ENCODE measurements around the gene TOB1. TPM values are rescaled to one million over a fixed set of nuclear protein-coding genes. Genes with fewer than 3 reads are reported as not detected.
"Not testable (repeated sequence)": the region's sequence is repeated elsewhere in the genome, so short reads cannot be mapped to it uniquely, and the experiment has no call there.

TOB1 gene
- total RNA-seq, 8 experiments from 2014 or later: 11.9 to 69.3 (median 26.0) TPM

DNA sequence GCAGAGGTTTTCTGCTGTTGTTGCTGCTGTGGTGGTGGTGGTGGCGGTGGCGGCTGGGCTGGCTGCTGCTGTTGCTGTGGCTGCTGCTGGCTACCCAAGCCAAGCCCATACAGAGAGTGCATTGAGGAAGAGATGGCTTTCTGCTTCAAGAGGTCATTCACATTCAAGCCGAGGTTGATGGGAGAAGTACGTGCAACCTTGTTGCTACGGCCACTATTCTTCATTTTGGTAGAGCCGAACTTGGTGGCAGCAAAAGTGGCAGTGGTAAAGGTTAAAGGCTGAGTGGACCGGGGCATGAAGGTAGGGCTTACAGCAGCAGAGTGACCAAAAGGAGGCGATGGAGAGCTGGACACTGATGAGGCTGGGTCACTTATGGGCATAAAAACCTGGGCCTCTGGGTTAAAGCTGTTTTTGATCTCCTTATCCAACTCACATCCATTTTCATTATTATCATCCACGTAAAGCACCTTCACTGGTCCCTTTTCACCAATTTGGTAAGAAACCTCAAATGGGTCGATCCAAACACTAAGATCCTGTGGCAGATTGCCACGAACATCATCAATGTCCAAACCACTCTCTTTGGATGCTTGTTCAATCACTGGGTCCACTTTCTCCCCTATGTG is 2.8 kb downstream of the TOB1 start:
- ATAC-seq (replicated peaks in 6 of 8): no peak
- 57 to 100% (median 78%) methylated on average over 1 to 9 of the region's 11 CpGs for WGBS, 10 experiments
- H3K4me3 ChIP-seq: peak overlapping the region in 4 of 5 donors; percentile 8 to 93 (median 70)
- in situ Hi-C loops (cut with MboI; ENCODE audit: low pct_unique_long_range_greater_than_20kb in 2 of 9, low sequenced_read_pairs in 9 of 9, unreplicated experiment in 9 of 9): loop anchor here in 6 of 9 experiments (10.0 to 25.0 kb wide), 2 partner anchors 91 to 99 kb away; no protein-coding TSS in a partner anchor
- no peak overlapping the region for H3K27ac ChIP-seq
- H3K4me1 ChIP-seq (replicated peaks in 1 of 2): peaks cover 23 to 31% of the 10 kb centered on the region in 2 donors

DNA sequence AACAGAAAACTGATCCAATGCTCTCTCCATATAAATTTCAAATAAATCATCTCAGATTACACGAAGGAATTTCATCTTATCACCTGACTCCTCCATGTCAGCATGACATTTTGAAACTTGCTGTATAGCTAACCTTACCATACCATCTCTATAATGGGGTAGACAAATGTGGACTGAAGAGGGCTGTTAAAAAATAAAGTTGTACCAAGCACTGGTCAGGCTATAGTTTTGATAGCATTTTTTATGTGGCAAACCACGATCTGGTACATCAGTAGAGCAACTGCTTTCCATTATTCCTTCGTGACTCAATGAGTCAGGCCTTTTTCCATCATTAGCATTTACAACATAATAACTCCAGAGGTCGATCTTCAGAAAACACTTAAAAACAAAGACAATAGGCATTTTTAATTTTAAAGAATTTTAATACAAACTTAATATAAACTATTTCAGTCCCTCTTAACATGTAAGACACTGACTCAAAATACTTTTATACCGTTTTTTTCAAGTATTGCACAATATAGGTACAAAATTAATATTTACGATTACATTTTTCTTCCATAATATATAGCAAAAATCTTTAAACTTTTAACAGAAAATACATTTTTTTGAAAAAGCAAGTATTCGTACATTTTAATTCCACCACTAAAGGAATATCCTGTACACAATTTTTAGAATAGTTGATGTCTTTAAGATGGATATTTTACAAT is 4.2 kb downstream of the TOB1 start:
- in situ Hi-C loops (cut with MboI; ENCODE audit: low pct_unique_long_range_greater_than_20kb in 2 of 9, low sequenced_read_pairs in 9 of 9, unreplicated experiment in 9 of 9): loop anchor here in 6 of 9 experiments (10.0 to 25.0 kb wide), 2 partner anchors 93 to 100 kb away; no protein-coding TSS in a partner anchor
- no peak for ATAC-seq (replicated peaks in 6 of 8)
- H3K27ac ChIP-seq: no peak overlapping the region
- H3K4me3 ChIP-seq: no peak overlapping the region
- 20 to 95% (median 76%) methylated on average over 4 to 7 of the region's 7 CpGs for WGBS, 10 experiments
- H3K4me1 ChIP-seq (replicated peaks in 1 of 2): peaks cover 23 to 30% of the 10 kb centered on the region in 2 donors

DNA sequence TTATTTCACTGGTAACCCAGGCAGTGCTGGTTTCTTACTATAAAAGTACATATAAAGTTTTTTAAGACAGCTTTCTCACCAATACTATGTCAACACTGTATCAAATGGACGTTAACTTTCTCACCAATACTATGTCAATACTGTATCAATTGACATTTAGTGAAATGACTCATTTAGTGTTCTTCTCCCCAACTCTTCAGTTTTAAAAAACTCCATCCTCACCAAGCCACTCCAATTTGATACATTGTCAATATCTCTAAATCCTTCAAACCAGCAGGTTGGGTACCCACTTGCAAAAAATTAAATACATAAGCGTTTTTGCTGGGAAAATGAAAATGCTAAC is 4.8 kb downstream of the TOB1 start:
- H3K4me3 ChIP-seq: no peak overlapping the region
- in situ Hi-C loops (cut with MboI; ENCODE audit: low pct_unique_long_range_greater_than_20kb in 2 of 9, low sequenced_read_pairs in 9 of 9, unreplicated experiment in 9 of 9): loop anchor here in 6 of 9 experiments (10.0 to 25.0 kb wide), 2 partner anchors 93 to 101 kb away; no protein-coding TSS in a partner anchor
- 40 to 100% (median 76%) methylated on average over 1 to 2 of the region's 2 CpGs for WGBS, 10 experiments
- no peak for ATAC-seq (replicated peaks in 6 of 8)
- H3K27ac ChIP-seq: no peak overlapping the region
- H3K4me1 ChIP-seq (replicated peaks in 1 of 2): peaks cover 23 to 30% of the 10 kb centered on the region in 2 donors

DNA sequence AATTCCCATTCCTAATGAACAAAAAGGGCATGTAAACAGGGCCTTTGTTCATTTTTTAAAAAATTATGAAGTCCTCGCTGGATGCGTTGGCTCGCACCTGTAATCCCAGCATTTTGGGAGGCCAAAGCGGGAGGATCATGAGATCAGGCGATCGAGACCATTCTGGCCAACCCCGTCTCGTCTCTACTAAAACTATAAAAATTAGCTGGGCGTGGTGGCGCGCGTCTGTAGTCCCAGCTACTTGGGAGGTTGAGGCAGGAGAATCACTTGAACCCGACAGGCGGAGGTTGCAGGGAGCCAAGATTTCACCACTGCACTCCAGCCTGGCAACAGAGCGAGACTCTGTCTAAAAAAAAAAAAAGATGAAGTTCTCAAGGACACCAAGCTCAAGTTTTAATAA is 6.4 kb downstream of the TOB1 start:
- not testable (repeated sequence) for H3K27ac ChIP-seq; ATAC-seq (replicated peaks in 6 of 8); H3K4me3 ChIP-seq
- 90 to 100% (median 100%) methylated on average over 1 to 9 of the region's 15 CpGs; no CpG with 5 or more reads in 2 of the 10 experiments for WGBS, 10 experiments
- H3K4me1 ChIP-seq (replicated peaks in 1 of 2): peaks cover 23 to 30% of the 10 kb centered on the region in 2 donors
- in situ Hi-C loops (cut with MboI; ENCODE audit: low pct_unique_long_range_greater_than_20kb in 2 of 9, low sequenced_read_pairs in 9 of 9, unreplicated experiment in 9 of 9): loop anchor here in 8 of 9 experiments (10.0 to 25.0 kb wide), 3 partner anchors 85 to 103 kb away; no protein-coding TSS in a partner anchor

DNA sequence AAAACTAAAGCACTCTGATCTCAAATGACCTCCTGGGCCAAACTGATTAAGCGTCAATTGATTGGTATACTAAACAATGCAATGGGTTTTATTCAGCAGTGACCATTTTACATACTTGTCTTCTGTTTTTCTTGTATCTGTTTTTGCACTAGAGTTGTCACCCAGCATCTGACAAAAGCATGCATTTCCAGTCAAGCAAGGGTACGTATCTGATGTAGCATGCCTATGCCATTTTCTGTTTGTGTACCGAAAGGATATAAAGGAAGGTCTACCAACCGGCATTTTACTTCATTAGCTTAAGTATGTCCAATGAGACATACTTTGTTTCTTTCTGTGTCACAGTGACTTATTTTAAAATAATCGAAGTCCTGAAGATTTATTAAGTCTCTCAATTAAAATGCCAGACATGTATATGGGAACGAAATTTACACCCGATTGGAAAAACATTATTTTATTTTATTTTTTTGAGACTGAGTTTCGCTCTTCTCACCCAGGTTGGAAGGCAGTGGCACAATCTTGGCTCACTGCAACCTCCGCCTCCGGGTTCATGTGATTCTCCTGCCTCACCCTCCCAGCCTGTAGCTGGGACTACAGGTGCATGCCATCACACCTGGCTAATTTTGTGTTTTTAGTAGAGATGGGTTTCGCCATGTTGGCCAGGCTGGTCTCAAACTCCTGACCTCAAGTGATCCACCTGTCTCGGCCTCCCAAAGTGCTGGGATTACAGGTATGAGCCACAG is 7.5 kb downstream of the TOB1 start:
- no peak overlapping the region for H3K27ac ChIP-seq
- peaks cover 22 to 26% of the 10 kb centered on the region in 2 donors for H3K4me1 ChIP-seq (replicated peaks in 1 of 2)
- in situ Hi-C loops (cut with MboI; ENCODE audit: low pct_unique_long_range_greater_than_20kb in 2 of 9, low sequenced_read_pairs in 9 of 9, unreplicated experiment in 9 of 9): loop anchor here in 5 of 9 experiments (10.0 to 25.0 kb wide), 3 partner anchors 86 to 104 kb away; no protein-coding TSS in a partner anchor
- ATAC-seq (replicated peaks in 6 of 8): peak in 1 of 8 experiments; percentile 7
- no peak overlapping the region for H3K4me3 ChIP-seq
- WGBS, 10 experiments: 83 to 100% (median 93%) methylated on average over 1 to 12 of the region's 12 CpGs

DNA sequence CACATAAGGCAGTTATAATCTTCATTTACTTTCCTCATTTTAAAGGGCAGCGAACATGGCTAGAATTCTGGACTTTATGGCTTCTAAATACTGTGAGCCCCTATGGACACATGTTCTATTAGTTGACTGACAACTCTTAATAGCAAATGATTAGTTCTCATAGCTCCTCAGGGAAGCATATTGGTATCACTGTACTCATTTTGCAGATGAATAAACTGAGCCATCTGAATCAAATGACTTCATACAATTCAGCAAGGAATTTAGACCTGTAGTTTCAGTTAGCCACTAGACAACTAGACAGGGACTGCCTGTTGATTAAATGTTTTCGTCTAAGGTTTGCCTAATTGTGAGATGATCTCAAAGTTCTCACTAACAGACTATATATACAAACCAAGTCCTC is 9.7 kb downstream of the TOB1 start:
- 40 to 100% (median 84%) methylated on average over 1 to 2 of the region's 2 CpGs; no CpG with 5 or more reads in 1 of the 10 experiments for WGBS, 10 experiments
- Histone ChIP-seq H3K27ac (no peak overlapping the region), H3K4me3 (no peak overlapping the region), H3K4me1 (replicated peaks in 1 of 2) (peaks cover 9 to 15% of the 10 kb centered on the region in 2 donors)
- ATAC-seq (replicated peaks in 6 of 8): no peak
- in situ Hi-C loops (cut with MboI; ENCODE audit: low pct_unique_long_range_greater_than_20kb in 2 of 9, low sequenced_read_pairs in 9 of 9, unreplicated experiment in 9 of 9): loop anchor here in 5 of 9 experiments (10.0 to 25.0 kb wide), 3 partner anchors 88 to 106 kb away; no protein-coding TSS in a partner anchor

DNA sequence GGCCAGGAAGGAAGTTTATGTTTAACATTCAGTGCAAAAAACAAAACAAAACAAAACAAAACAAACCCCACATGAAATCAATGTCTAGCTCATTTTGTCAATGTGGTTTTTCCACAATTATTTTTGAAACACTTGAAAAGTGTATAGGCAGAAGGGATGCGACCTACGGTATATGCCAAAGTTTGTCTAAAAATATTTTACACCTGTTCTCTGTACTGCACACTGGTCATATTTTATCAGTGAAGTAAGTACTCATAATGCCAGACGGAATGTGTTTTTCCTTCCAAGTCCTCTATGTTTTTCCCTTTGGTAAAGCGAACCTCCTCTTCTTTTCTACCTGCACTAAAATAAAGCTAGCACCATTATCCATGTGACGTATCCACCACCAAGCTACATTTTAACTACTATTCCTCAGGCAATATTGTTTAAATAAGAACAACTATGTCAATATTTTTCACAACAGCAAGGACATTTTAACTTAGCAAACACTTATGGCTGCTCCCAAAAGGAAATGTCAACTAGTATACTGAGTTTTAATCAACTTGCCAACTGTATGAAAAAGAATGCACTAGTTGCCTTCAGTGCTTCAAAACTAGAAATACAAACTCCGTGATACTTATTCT is 10.3 kb downstream of the TOB1 start:
- Histone ChIP-seq H3K4me1 (replicated peaks in 1 of 2) (peaks cover 3 to 12% of the 10 kb centered on the region in 2 donors), H3K27ac (no peak overlapping the region), H3K4me3 (no peak overlapping the region)
- 60 to 100% (median 84%) methylated on average over 2 to 6 of the region's 6 CpGs for WGBS, 10 experiments
- in situ Hi-C loops (cut with MboI; ENCODE audit: low pct_unique_long_range_greater_than_20kb in 2 of 9, low sequenced_read_pairs in 9 of 9, unreplicated experiment in 9 of 9): loop anchor here in 5 of 9 experiments (10.0 to 25.0 kb wide), 3 partner anchors 89 to 106 kb away; no protein-coding TSS in a partner anchor
- no peak for ATAC-seq (replicated peaks in 6 of 8)

DNA sequence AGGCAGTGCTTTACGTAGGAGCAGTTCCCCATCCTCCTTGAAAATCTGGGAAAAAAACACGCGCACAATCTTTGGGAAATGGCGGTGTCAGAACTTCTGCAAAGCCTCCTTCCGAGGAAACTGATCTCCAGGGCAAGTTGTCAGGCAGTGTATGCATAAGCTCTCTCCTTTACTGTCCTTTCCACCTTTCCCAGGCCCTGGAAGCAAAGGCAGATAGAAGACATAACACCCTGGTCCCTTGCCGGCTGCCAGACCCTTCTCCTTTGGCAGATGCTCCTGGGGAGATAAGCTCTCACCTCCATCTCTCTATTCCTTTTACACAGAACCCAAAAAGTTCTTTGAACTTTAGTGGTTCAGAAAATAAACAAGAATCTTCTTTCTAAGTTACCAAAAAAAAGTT is 12.4 kb downstream of the TOB1 start:
- H3K4me3 ChIP-seq: no peak overlapping the region
- H3K27ac ChIP-seq: no peak overlapping the region
- WGBS, 10 experiments: 60 to 94% (median 86%) methylated on average over 1 to 6 of the region's 6 CpGs; no CpG with 5 or more reads in 1 of the 10 experiments
- in situ Hi-C loops (cut with MboI; ENCODE audit: low pct_unique_long_range_greater_than_20kb in 2 of 9, low sequenced_read_pairs in 9 of 9, unreplicated experiment in 9 of 9): loop anchor here in 5 of 9 experiments (10.0 to 25.0 kb wide), 3 partner anchors 91 to 109 kb away; no protein-coding TSS in a partner anchor
- no peak for ATAC-seq (replicated peaks in 6 of 8)
- peaks cover 2 to 7% of the 10 kb centered on the region in 2 donors for H3K4me1 ChIP-seq (replicated peaks in 1 of 2)

DNA sequence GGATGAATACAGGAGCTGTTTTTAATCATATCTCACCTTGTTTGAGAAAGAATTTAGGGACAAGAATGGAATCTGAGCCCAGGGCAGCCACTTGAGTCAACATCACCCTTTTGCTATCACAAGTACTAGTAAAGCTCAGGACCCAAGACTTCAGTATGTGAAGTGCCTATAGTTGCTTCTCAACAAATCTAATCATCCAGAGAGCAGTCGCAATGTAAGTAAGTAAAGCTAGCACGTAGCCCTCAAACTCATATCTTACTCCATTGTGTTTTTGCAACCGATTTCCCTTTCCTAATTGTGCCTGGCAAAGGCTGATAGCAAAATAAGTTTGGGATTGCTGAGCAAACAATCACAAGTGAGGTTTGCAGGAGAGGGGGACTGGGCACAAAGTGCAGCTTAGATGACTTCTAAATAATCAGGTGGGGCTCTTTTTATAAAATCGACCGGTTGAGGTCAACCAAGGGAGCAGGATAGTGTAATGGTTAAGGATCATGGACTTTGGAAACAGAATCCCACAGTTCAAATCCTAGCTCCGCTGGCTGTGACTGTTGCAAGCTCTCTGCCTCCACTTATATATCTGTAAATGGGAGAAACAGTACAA is 13.0 kb downstream of the TOB1 start:
- no peak for ATAC-seq (replicated peaks in 6 of 8)
- in situ Hi-C loops (cut with MboI; ENCODE audit: low pct_unique_long_range_greater_than_20kb in 2 of 9, low sequenced_read_pairs in 9 of 9, unreplicated experiment in 9 of 9): loop anchor here in 5 of 9 experiments (10.0 to 25.0 kb wide), 3 partner anchors 92 to 109 kb away; no protein-coding TSS in a partner anchor
- WGBS, 10 experiments: 73 to 100% (median 86%) methylated on average over 1 to 6 of the region's 6 CpGs; no CpG with 5 or more reads in 3 of the 10 experiments
- H3K27ac ChIP-seq: no peak overlapping the region
- peaks cover 2 to 7% of the 10 kb centered on the region in 2 donors for H3K4me1 ChIP-seq (replicated peaks in 1 of 2)
- no peak overlapping the region for H3K4me3 ChIP-seq

DNA sequence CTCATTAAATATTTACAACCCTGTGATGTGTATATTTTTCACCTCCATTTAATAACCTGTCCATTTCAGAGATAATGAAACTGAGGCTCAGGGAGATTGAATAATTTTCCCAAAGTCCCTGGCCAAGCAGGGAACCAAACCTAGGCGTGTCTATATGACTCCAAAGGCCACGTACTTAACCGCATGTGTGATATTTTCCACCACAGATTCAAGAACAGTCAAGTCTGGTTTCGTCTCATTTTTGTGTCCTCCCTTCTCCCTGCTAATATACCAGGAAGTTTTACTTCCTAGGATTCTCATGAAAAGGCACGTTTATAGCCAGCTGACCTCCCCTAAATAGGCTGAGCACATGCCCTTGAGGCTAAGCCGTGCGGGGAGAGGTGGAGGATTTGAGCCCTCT is 15.5 kb downstream of the TOB1 start:
- Histone ChIP-seq H3K27ac (no peak overlapping the region), H3K4me3 (no peak overlapping the region), H3K4me1 (replicated peaks in 1 of 2) (peaks cover 2 to 7% of the 10 kb centered on the region in 2 donors)
- in situ Hi-C loops (cut with MboI; ENCODE audit: low pct_unique_long_range_greater_than_20kb in 2 of 9, low sequenced_read_pairs in 9 of 9, unreplicated experiment in 9 of 9): loop anchor here in 5 of 9 experiments (10.0 to 25.0 kb wide), 3 partner anchors 94 to 112 kb away; no protein-coding TSS in a partner anchor
- ATAC-seq (replicated peaks in 6 of 8): no peak
- 33 to 93% (median 74%) methylated on average over 3 to 7 of the region's 7 CpGs; no CpG with 5 or more reads in 1 of the 10 experiments for WGBS, 10 experiments

DNA sequence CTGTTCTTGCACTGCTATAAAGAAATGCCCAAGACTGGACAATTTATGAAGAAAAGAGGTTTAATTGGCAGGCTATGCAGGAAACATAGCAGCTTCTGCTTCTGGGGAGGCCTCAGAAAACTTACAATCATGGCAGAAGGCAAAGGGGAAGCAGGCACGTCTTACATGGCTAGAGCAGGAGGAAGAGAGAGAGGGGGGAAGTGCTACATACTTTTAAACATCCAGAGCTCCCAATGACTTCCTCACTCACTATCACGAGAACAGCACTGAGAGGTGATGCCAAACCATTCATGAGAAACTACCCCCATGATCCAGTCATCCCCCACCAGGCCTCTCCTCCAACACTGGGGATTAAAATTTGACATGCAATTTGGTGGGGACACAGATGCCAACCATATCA is 17.4 kb downstream of the TOB1 start:
- in situ Hi-C loops (cut with MboI; ENCODE audit: low pct_unique_long_range_greater_than_20kb in 2 of 9, low sequenced_read_pairs in 9 of 9, unreplicated experiment in 9 of 9): loop anchor here in 4 of 9 experiments (10.0 to 25.0 kb wide), 3 partner anchors 64 to 311 kb away; partner anchors contain the start of genes SPATA20 (in 3 of the 4) and EPN3 (in 2 of the 4)
- WGBS, 10 experiments: 13 to 75% (median 52%) methylated on average over 1 to 2 of the region's 2 CpGs; no CpG with 5 or more reads in 6 of the 10 experiments
- H3K4me3 ChIP-seq: no peak overlapping the region
- no peak overlapping the region for H3K27ac ChIP-seq
- ATAC-seq (replicated peaks in 6 of 8): no peak
- peaks cover 2 to 9% of the 10 kb centered on the region in 2 donors for H3K4me1 ChIP-seq (replicated peaks in 1 of 2)

Measured in motor neuron (in vitro differentiated cells).